Activated CD8-positive, alpha-beta T cell treated with anti-CD3 and anti-CD28 coated beads for 36 hours (primary cell): ENCODE results near the gene GGT6. TPM values are rescaled to one million over a fixed set of nuclear protein-coding genes. Genes with fewer than 3 reads are reported as not detected.

ENCODE experiments used
- ATAC-seq: fragments of 200-7000 bp; cut with Tn5 transposase; one replicate; pipeline ENCODE4 v1.10.0; 2021; ENCODE audit warnings: mild to moderate bottlenecking, moderate library complexity
- CTCF ChIA-PET: fragments of 350-600 bp; sonication (Branson Sonifier 250); formaldehyde crosslinking; loops from one replicate; lab custom pipeline; 2021; ENCODE audit warnings: antibody characterized with exemption; lab: Charles Lee
- POLR2A ChIA-PET: fragments of 350-600 bp; sonication (Branson Sonifier 250); formaldehyde crosslinking; loops from one replicate; lab custom pipeline; 2021; ENCODE audit warnings: antibody characterized with exemption; lab: Charles Lee
- DNase-seq: peaks from one replicate; pipeline ENCODE4 v3.0.0-alpha.2; 2020
- H3K27ac Mint-ChIP-seq: one replicate; pipeline ENCODE4 v1.8.0; 2021; ENCODE audit warnings: mild to moderate bottlenecking, mixed read lengths
- H3K27me3 Mint-ChIP-seq: one replicate; pipeline ENCODE4 v1.8.0; 2021; ENCODE audit warnings: mixed read lengths
- H3K36me3 Mint-ChIP-seq: one replicate; pipeline ENCODE4 v1.8.0; 2021; ENCODE audit warnings: low read depth, mixed read lengths
- H3K4me1 Mint-ChIP-seq: one replicate; pipeline ENCODE4 v1.8.0; 2021; ENCODE audit warnings: low read depth, mixed read lengths
- H3K4me3 Mint-ChIP-seq: one replicate; pipeline ENCODE4 v1.8.0; 2021; ENCODE audit warnings: mild to moderate bottlenecking, moderate library complexity, mixed read lengths
- H3K9me3 Mint-ChIP-seq: one replicate; pipeline ENCODE4 v1.8.0; 2021; ENCODE audit warnings: mixed read lengths
- CTCF ChIP-seq: fragments of 200-600 bp; IDR thresholded peaks from one replicate; pipeline ENCODE4 v1.8.0; 2022; ENCODE audit warnings: antibody characterized with exemption, mild to moderate bottlenecking
- intact Hi-C: fragments of 100-400 bp; cut with micrococcal nuclease; formaldehyde crosslinking; loops from one replicate; pipeline ENCODE4 v1.10.0; 2022
- total RNA-seq, 2 experiments: library from RNA; stranded (reverse); gene quantifications; one replicate each; pipeline ENCODE4 v1.2.3, GENCODE V29; 2021

GGT6 gene
- total RNA-seq, 2 experiments from 2014 or later, result not detected

DNA sequence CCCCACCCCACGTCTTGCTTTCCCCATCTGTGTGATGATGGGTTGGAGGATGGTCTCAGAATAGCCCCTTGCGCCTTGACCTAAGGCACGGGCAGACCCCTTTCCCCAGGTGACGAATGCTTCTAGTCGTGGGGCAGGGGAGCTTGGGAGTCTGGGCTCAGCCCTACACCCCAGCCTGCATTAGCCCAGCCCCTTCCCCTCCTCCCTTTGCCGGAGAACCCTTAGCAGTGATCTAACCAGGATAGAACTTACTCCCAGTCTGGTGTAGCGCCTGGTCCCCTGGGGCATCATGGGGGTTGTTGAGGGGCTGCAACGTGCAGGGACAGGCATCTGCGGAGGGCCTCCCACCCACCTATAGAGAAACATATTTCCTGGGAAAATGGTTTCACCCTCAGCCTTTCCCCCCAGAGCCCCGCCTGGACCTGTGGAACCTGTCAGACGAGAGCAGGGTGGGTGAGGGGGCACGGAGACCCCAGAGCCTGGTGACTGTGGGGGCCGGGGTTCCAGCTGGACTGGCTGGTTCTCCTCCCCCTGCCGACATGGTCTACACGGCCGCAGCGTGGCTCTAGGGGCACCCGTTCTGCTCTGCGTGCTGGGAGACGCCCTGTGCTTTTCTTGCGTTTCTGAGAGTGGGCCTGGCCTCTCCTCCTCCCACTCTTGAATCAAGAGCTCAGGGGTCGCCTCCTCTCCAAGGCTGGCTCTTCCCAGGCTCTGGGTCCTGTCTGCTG, 28.7 kb upstream of the GGT6 start:
- ChIA-PET CTCF (no interaction called here), POLR2A (no interaction called here)
- Mint-ChIP-seq H3K27me3 (peaks cover 16% of the 10 kb centered on the region), H3K4me3 (no peak overlapping the region), H3K9me3 (no peaks in the 10 kb centered on the region), H3K36me3 (no peaks in the 10 kb centered on the region), H3K27ac (no peak overlapping the region), H3K4me1 (peaks cover 3% of the 10 kb centered on the region)
- TF ChIP-seq CTCF, result no peak
- no peak for DNase-seq
- ATAC-seq, result no peak
- intact Hi-C loops, result no loop called here

DNA sequence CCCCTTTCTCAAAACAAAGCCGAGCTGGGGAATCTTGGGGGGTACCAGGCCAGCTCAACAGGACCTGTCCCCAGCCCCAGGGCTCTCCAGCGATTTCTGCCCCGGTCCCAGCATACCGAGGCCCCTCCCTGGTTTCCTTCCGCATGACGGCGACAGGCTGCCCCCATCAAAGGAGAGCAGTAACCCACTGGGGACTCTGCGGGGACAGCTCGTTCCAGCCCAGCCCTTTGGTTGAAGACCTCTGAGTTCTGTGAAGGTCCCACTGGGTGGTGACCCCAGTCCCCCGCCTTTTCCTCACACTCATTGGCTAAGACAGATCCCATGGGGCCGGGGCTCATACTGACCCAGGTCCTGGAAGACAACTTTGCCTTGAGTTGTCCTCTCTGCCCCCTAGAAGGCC, 28.0 kb upstream of the GGT6 start:
- intact Hi-C loops, result no loop called here
- Mint-ChIP-seq H3K36me3 (no peaks in the 10 kb centered on the region), H3K27me3 (peaks cover 22% of the 10 kb centered on the region), H3K4me1 (peaks cover 6% of the 10 kb centered on the region), H3K9me3 (no peaks in the 10 kb centered on the region), H3K4me3 (no peak overlapping the region), H3K27ac (no peak overlapping the region)
- POLR2A ChIA-PET, result no interaction called here
- ATAC-seq, result no peak
- TF ChIP-seq CTCF, result no peak
- DNase-seq, result no peak
- CTCF ChIA-PET, result no interaction called here

DNA sequence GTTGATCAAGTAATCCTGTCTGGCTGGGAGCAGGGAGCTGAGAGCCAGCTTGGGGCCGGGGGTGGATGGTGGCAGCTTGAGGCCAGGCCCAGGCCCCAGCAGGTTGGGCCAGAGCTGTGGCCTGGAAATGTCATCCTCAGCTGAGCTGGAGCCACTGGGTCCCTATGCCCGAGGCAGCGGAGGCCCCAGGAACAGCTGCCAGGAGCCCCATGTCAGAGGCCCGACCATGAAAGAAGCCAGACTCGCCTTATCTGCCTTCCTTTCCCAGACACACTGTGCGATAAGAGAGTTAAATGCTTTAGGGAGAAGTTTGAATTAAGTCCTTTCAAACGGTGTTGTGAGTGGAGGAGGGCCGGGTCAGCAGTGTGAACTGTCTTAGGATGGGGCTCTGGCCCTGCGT, 27.4 kb upstream of the GGT6 start:
- CTCF ChIA-PET, result interaction anchor here (2.1 kb wide), 1 partner anchor 21 kb away, joined by 12 read pairs; no protein-coding TSS in a partner anchor
- Mint-ChIP-seq H3K4me3 (no peak overlapping the region), H3K27me3 (peaks cover 28% of the 10 kb centered on the region), H3K9me3 (no peaks in the 10 kb centered on the region), H3K4me1 (peaks cover 6% of the 10 kb centered on the region), H3K27ac (no peak overlapping the region), H3K36me3 (no peaks in the 10 kb centered on the region)
- TF ChIP-seq CTCF, result no peak
- POLR2A ChIA-PET, result interaction anchor here (0.9 to 1.2 kb wide), 2 partner anchors 13 to 59 kb away, joined by 3 to 4 read pairs; no protein-coding TSS in a partner anchor
- no peak for DNase-seq
- ATAC-seq, result no peak
- intact Hi-C loops, result no loop called here

GRCh38 chr17:4587195-4587594, 26.8 kb upstream of the GGT6 start:
- peaks cover 32% of the 10 kb centered on the region for H3K27me3 Mint-ChIP-seq
- peaks cover 6% of the 10 kb centered on the region for H3K4me1 Mint-ChIP-seq
- no peak overlapping the region for H3K27ac Mint-ChIP-seq
- H3K9me3 Mint-ChIP-seq, result no peaks in the 10 kb centered on the region
- TF ChIP-seq CTCF, result no peak
- CTCF ChIA-PET, result interaction anchor here (1.1 to 2.1 kb wide), 3 partner anchors 8 to 22 kb away, joined by 3 to 12 read pairs (median 5); no protein-coding TSS in a partner anchor
- intact Hi-C loops, result no loop called here
- no peak for DNase-seq
- no peak overlapping the region for H3K4me3 Mint-ChIP-seq
- ATAC-seq, result no peak
- POLR2A ChIA-PET, result interaction anchor here (0.9 to 1.2 kb wide), 2 partner anchors 13 to 59 kb away, joined by 3 to 4 read pairs; no protein-coding TSS in a partner anchor
- H3K36me3 Mint-ChIP-seq, result no peaks in the 10 kb centered on the region

DNA sequence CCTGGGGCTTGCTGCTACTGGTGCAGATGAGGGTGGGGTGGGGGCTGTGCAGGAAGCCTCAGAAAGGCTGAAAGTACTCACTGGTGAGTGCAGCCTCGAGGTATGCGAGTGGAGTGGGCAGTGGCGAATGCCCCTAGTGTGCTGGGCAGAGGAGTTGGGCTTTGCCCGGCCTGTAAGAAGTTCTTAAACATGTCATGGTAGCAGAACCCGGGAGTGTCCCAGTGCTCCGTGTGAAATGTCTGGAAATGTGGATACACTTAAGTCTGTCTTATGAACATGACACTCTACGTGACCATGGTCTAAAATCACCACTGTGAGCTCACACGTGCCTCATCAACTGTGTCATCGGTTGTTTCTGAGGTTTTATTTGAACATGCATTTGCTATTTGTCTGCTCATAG, 25.7 kb upstream of the GGT6 start:
- TF ChIP-seq CTCF, result no peak
- intact Hi-C loops, result no loop called here
- DNase-seq (no peak), ATAC-seq (no peak)
- ChIA-PET POLR2A (interaction anchor here (0.6 to 0.9 kb wide), 2 partner anchors 33 to 225 kb away, joined by 3 to 5 read pairs; no protein-coding TSS in a partner anchor), CTCF (interaction anchor here (1.1 to 2.1 kb wide), 3 partner anchors 10 to 21 kb away, joined by 3 to 12 read pairs (median 5); no protein-coding TSS in a partner anchor)
- Mint-ChIP-seq H3K9me3 (no peaks in the 10 kb centered on the region), H3K4me1 (peaks cover 6% of the 10 kb centered on the region), H3K36me3 (no peaks in the 10 kb centered on the region), H3K27me3 (peaks cover 39% of the 10 kb centered on the region), H3K4me3 (no peak overlapping the region), H3K27ac (no peak overlapping the region)
